Left lung (tissue), 10 donors: ENCODE data around the gene ASTN2. TPM values are rescaled to one million over a fixed set of nuclear protein-coding genes. Genes with fewer than 3 reads are reported as not detected.

Source experiments
- ATAC-seq: fragments of 200-7000 bp; cut with Tn5 transposase; one replicate; pipeline ENCODE4 v1.9.1; 2020; ENCODE audit warnings: moderate library complexity
- DNase-seq, 4 donors: peaks; one replicate each; pipeline ENCODE4 v3.0.0-alpha.2; 2013 to 2020
- H3K27ac ChIP-seq, 2 donors: fragments of 200-600 bp; sonication (generic) in 1 of 2; one replicate each; pipeline versions ENCODE4 v1.5.0 to v1.8.0; 2020 to 2021
- H3K27me3 ChIP-seq, 2 donors: fragments of 200-600 bp; sonication (generic) in 1 of 2; one replicate each; pipeline versions ENCODE4 v1.5.0 to v1.8.0; 2020 to 2021
- H3K36me3 ChIP-seq, 2 donors: fragments of 200-600 bp; sonication (generic) in 1 of 2; one replicate each; pipeline versions ENCODE4 v1.5.0 to v1.8.0; 2020 to 2021
- H3K4me1 ChIP-seq, 2 donors: fragments of 200-600 bp; one replicate each; pipeline ENCODE4 v1.8.0; 2021
- H3K4me3 ChIP-seq, 2 donors: fragments of 200-600 bp; sonication (generic) in 1 of 2; one replicate each; pipeline versions ENCODE4 v1.5.0 to v1.8.0; 2020 to 2021; ENCODE audit warnings: mild to moderate bottlenecking in 1 of 2
- H3K9me3 ChIP-seq, 2 donors: fragments of 200-600 bp; sonication (generic) in 1 of 2; one replicate each; pipeline versions ENCODE4 v1.5.0 to v1.8.0; 2020 to 2021
- intact Hi-C, 2 donors: fragments of 100-400 bp; cut with DNase I; formaldehyde crosslinking; loops; one replicate each; pipeline versions ENCODE4 v1.11.2 to v1.14.2; 2022
- polyA plus RNA-seq, 6 donors: library from polyadenylated mRNA; unstranded; fragments of 120-200 nt; gene quantifications; one replicate each; pipeline ENCODE4 v1.2.1, GENCODE V29; 2013; ENCODE audit not compliant: insufficient read length in 6 of 6
- total RNA-seq, 2 donors: library from RNA; stranded (reverse); fragmentation: NEBNext Ultra II Directional; extraction: Animal tissue kit (Norgen Biotek cat#: 25700); gene quantifications; one replicate each; pipeline ENCODE4 v1.2.1, GENCODE V29; 2021
- TF ChIP-seq, protein P1 (sequence below), 2 donors: fragments of 200-600 bp; sonication (generic) in 1 of 2; IDR thresholded peaks; one replicate each; pipeline versions ENCODE4 v1.5.0 to v1.8.0; 2021; ENCODE audit warnings: antibody characterized with exemption in 2 of 2
- donor health status: DM: no; HTN: yes; CAD: no.
- donor health status: DM: no; HTN: no; CAD: no.

Gene ASTN2
- total and polyA plus RNA-seq, 8 donors: 3.1 to 5.5 (median 4.5) TPM

DNA sequence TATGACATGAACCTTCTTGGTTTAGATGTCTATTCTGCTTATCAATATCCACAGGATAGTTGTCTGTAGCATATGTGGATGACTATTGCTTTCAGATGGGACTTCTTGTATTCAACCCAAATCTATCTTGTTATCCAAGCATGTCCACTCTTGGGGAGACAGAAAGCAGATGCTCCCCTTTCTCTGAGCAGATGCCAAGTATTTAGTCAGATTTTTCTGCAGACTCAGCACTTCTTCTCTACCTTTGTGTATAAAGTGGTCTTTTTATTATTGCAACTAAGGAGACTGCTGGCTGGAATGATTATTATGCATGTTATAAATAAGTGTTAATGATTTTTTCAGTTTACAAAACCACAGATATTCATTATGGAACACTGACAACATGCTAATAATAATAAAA, 45.1 kb upstream of the ASTN2 start:
- ATAC-seq: no peak
- TF ChIP-seq, protein P1, sequence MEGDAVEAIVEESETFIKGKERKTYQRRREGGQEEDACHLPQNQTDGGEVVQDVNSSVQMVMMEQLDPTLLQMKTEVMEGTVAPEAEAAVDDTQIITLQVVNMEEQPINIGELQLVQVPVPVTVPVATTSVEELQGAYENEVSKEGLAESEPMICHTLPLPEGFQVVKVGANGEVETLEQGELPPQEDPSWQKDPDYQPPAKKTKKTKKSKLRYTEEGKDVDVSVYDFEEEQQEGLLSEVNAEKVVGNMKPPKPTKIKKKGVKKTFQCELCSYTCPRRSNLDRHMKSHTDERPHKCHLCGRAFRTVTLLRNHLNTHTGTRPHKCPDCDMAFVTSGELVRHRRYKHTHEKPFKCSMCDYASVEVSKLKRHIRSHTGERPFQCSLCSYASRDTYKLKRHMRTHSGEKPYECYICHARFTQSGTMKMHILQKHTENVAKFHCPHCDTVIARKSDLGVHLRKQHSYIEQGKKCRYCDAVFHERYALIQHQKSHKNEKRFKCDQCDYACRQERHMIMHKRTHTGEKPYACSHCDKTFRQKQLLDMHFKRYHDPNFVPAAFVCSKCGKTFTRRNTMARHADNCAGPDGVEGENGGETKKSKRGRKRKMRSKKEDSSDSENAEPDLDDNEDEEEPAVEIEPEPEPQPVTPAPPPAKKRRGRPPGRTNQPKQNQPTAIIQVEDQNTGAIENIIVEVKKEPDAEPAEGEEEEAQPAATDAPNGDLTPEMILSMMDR (IDR thresholded peaks at IDR 0.05): no peak

DNA sequence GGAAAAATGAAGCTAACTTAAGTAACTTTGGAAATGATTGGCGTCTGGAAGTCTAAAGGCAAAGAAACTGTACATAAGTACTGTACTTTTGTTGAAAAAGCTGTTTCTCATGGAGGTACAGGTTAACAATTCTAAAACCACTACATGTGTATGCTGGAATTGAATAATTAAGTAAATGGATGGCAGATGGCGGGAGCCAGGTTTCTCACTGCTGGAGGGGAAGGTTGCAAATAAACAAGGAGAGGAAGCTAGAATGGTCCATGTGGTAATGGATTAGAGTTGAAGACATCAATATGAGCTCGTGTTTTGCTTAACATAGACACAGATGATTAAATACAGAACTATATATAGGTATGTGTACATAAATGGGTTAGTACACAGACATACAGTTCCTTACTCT, 43.2 kb upstream of the ASTN2 start:
- intact Hi-C loops: no loop called here
- no peak overlapping the region for H3K4me3 ChIP-seq
- no peaks in the 10 kb centered on the region for H3K4me1 ChIP-seq
- DNase-seq (no peak), ATAC-seq (no peak)
- no peaks in the 10 kb centered on the region for H3K36me3 ChIP-seq
- H3K9me3 ChIP-seq: no peaks in the 10 kb centered on the region
- no peaks in the 10 kb centered on the region for H3K27me3 ChIP-seq
- TF ChIP-seq, protein P1 (IDR thresholded peaks at IDR 0.05): no peak
- no peak overlapping the region for H3K27ac ChIP-seq

More for the DNA sequence above, 45.1 kb upstream of the ASTN2 start:
- DNase-seq: no peak
- Histone ChIP-seq H3K36me3 (no peaks in the 10 kb centered on the region), H3K4me3 (no peak overlapping the region), H3K27me3 (no peaks in the 10 kb centered on the region), H3K27ac (no peak overlapping the region), H3K9me3 (no peaks in the 10 kb centered on the region), H3K4me1 (no peaks in the 10 kb centered on the region)
- intact Hi-C loops: no loop called here

DNA sequence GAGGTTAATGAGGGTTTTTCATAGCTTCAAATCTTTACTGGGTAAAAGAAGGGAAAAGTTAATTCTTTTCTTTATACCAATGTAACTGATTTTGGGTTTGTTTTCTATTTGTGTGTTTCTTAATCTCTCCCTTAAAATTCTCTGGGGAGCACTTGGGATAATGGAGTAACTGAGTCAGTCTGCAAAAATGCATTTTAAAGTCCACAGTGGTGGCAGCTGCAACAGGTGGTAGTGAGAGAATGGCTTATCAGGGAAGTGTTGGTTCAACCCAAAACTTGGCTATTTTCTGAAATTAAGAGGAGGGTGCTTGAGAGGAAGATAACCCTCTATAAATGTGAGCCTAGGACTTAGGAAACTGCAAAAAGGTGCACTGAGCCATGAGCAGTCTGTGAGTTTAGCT, 39.9 kb upstream of the ASTN2 start:
- TF ChIP-seq, protein P1 (IDR thresholded peaks at IDR 0.05): no peak
- intact Hi-C loops: no loop called here
- ATAC-seq: no peak
- peaks cover 0 to 9% of the 10 kb centered on the region in 2 donors for H3K27me3 ChIP-seq
- H3K27ac ChIP-seq: no peak overlapping the region
- no peaks in the 10 kb centered on the region for H3K4me1 ChIP-seq
- no peak for DNase-seq
- no peak overlapping the region for H3K4me3 ChIP-seq
- H3K36me3 ChIP-seq: no peaks in the 10 kb centered on the region
- H3K9me3 ChIP-seq: no peaks in the 10 kb centered on the region

DNA sequence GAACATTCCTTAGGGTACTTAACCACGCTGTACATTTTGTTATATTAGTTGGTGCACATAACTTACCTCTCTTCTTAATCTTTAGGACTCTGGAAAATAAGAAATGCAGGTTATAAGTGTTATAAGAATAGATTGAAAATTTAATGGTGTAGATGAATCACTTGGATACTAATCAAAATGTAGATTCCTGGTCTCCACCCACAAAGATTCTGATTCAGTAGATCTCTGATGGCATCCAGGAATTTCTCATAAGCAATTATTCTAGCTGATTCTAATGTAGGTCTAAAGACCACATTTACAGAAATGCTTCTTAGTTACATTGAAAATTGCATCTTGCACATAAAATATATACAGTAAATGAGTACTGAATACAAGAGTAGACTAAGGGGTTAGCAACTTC, 38.9 kb upstream of the ASTN2 start:
- peaks cover 0 to 9% of the 10 kb centered on the region in 2 donors for H3K27me3 ChIP-seq
- DNase-seq: no peak
- TF ChIP-seq, protein P1 (IDR thresholded peaks at IDR 0.05): no peak
- no peaks in the 10 kb centered on the region for H3K9me3 ChIP-seq
- no peak overlapping the region for H3K4me3 ChIP-seq
- H3K27ac ChIP-seq: no peak overlapping the region
- no peak for ATAC-seq
- H3K36me3 ChIP-seq: no peaks in the 10 kb centered on the region
- intact Hi-C loops: no loop called here
- no peaks in the 10 kb centered on the region for H3K4me1 ChIP-seq

DNA sequence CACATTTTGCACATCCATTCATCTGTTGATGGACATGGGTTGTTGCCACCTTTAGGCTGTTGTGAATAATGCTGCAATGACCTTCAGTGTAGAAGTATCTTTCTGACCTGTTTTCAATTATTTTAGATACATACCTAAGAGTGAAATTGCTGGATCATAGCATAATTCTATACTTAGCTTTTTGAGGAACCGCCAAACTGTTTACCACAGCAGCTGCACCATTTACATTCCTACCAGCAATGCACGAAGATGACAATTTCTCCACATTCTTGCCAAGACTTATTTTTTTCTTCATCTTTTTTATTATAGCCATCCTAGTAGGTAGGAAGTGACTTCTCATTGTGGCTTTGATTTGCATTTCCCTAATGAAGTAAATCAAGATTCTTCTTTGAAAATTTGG, 36.5 kb upstream of the ASTN2 start:
- Histone ChIP-seq H3K27ac (no peak overlapping the region), H3K27me3 (peaks cover 0 to 9% of the 10 kb centered on the region in 2 donors), H3K4me3 (no peak overlapping the region), H3K36me3 (no peaks in the 10 kb centered on the region), H3K9me3 (no peaks in the 10 kb centered on the region), H3K4me1 (no peaks in the 10 kb centered on the region)
- no peak for DNase-seq
- TF ChIP-seq, protein P1 (IDR thresholded peaks at IDR 0.05): no peak
- ATAC-seq: no peak
- intact Hi-C loops: no loop called here
